SK-N-MC (cell line): ENCODE results near the gene NFXL1.

Experiments used
- EZH2 ChIP-seq: fragments of 200-600 bp; sonication (generic); IDR thresholded peaks from one replicate; pipeline ENCODE4 v1.6.1; 2017; ENCODE audit warnings: antibody characterized with exemption
- POLR2AphosphoS5 ChIP-seq: IDR thresholded peaks from 2 replicates; pipeline ENCODE4 v1.6.1; 2012; ENCODE audit warnings: mild to moderate bottlenecking, low read depth, low read length, borderline replicate concordance

DNA sequence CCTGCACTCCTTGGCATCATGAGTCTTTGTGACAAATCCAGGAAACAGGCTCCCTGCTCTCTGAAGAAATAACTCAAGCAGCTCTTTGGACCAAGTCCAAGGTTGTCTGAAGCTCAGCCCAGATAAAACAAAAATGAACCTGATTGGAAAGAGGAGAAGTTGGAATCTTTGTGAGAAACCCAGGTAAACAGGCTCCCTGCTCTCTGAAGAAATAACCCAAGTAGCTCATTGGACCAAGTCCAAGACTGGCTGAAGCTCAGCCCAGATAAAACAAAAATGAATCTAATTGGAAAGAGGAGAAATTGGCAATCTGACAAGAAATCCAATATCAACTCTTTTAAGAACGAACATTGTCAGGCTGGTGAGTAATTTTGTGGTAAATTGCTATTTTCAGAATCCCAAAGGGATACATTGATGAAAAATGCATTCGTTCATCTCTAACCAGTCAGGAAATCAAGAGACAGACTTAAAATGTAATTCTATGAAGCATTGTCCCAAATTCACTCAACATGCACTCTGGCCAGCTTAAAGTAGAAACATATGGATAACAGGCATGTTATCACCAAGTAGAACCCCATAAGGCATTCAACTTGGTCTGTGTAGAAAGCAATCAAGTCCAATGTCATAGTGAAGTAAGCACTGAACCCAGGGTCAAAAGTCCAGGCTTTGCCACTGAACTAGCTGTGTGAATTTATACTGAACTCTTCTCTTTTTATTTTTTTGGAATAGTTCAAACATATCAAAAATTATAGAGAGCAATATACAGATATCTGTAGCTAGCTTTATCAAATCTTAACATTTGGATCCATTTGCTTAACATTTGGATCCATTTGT, 16.8 kb upstream of the NFXL1 start:
- TF ChIP-seq EZH2 (no peak), POLR2AphosphoS5 (no peak)
